HCT116 (cell line): ENCODE results near the gene RALB. TPM values are rescaled to one million over a fixed set of nuclear protein-coding genes. Genes with fewer than 3 reads are reported as not detected.

ENCODE experiments used
- ATAC-seq: fragments of 200-7000 bp; cut with Tn5 transposase; 2 replicates; pipeline ENCODE4 v1.9.1; 2020; ENCODE audit warnings: mild to moderate bottlenecking, moderate library complexity
- BruUV-seq: library from RNA; stranded (reverse); fragments of 400-500 nt; replicated peaks from 2 replicates; lab custom pipeline; 2021; lab: Mats Ljungman, UMichigan
- CTCF ChIA-PET: fragments of 300-600 bp; sonication (Branson Sonifier 250); formaldehyde crosslinking; loops from one replicate; lab custom pipeline; 2021; ENCODE audit warnings: antibody characterized with exemption; lab: Charles Lee
- POLR2A ChIA-PET: fragments of 300-600, 350-600 bp; sonication (Branson Sonifier 250); formaldehyde crosslinking; loops from one replicate; lab custom pipeline; 2021; ENCODE audit warnings: antibody characterized with exemption; lab: Charles Lee
- RAD21 ChIA-PET, 2 experiments: fragments of 300-600 bp; sonication (Branson Sonifier 250); formaldehyde crosslinking; loops; one replicate each; lab custom pipeline; 2023; ENCODE audit warnings: low total read pairs in 2 of 2; ENCODE audit not compliant: uncharacterized antibody in 2 of 2, unreplicated experiment in 2 of 2, low non-redundant PET in 1 of 2; lab: Charles Lee
- DNase-seq: peaks from one replicate; pipeline ENCODE4 v3.0.0-alpha.2; 2010; ENCODE audit warnings: low read depth, low spot score
- H2AFZ ChIP-seq: fragments of 200-600 bp; shearing (Covaris generic), sonication (generic); 2 replicates; pipeline ENCODE4 v1.6.1; 2017; ENCODE audit warnings: low read depth, mixed run types, mixed read lengths, antibody characterized with exemption, low read length; ENCODE audit not compliant: poor library complexity, severe bottlenecking
- H3K27ac ChIP-seq: 2 replicates; pipeline ENCODE4 v1.5.1; 2012; ENCODE audit warnings: low read depth, low read length
- H3K27me3 ChIP-seq: fragments of 200-600 bp; sonication (generic); 2 replicates; pipeline ENCODE4 v1.6.1; 2016; ENCODE audit warnings: mixed run types, low read length, mixed read lengths; ENCODE audit not compliant: insufficient read depth
- H3K36me3 ChIP-seq, 2 experiments: fragments of 200-500 bp in 1 of 2; fragments of 200-600 bp in 1 of 2; sonication (Bioruptor generic) in 1 of 2; sonication (generic) in 1 of 2; 2 replicates each; pipeline versions ENCODE4 v1.5.1 to v1.6.1; 2014 to 2016; ENCODE audit warnings: low read length in 2 of 2, inconsistent platforms in 1 of 2, mixed read lengths in 1 of 2, mixed run types in 1 of 2; ENCODE audit not compliant: insufficient read depth in 2 of 2, control insufficient read depth in 1 of 2
- H3K4me1 ChIP-seq, 2 experiments: fragments of 200-600 bp in 1 of 2; sonication (generic) in 1 of 2; 2 replicates each; pipeline versions ENCODE4 v1.5.1 to v1.6.1; 2012 to 2017; ENCODE audit warnings: low read length in 2 of 2, inconsistent platforms in 1 of 2, mild to moderate bottlenecking in 1 of 2, mixed read lengths in 1 of 2, mixed run types in 1 of 2, moderate library complexity in 1 of 2; ENCODE audit not compliant: insufficient read depth in 2 of 2, control insufficient read depth in 1 of 2
- H3K4me2 ChIP-seq: fragments of 200-600 bp; sonication (generic); 2 replicates; pipeline ENCODE4 v1.6.1; 2017; ENCODE audit warnings: mixed run types, low read length, mixed read lengths
- H3K4me3 ChIP-seq, 2 experiments: fragments of 200-600 bp in 1 of 2; sonication (generic) in 1 of 2; replicated peaks in 1 of 2; 2 replicates each; pipeline ENCODE4 v1.5.1; 2011 to 2016; ENCODE audit warnings: low read length in 2 of 2, control low read depth in 1 of 2, low read depth in 1 of 2, mild to moderate bottlenecking in 1 of 2, mixed read lengths in 1 of 2, mixed run types in 1 of 2
- H3K79me2 ChIP-seq: fragments of 200-600 bp; sonication (generic); 2 replicates; pipeline ENCODE4 v1.6.1; 2017; ENCODE audit warnings: mild to moderate bottlenecking, mixed run types, low read length, moderate library complexity, mixed read lengths; ENCODE audit not compliant: insufficient read depth
- H3K9ac ChIP-seq: fragments of 200-600 bp; sonication (generic); 2 replicates; pipeline ENCODE4 v1.6.1; 2016; ENCODE audit warnings: low read length, mixed read lengths
- H3K9me2 ChIP-seq: fragments of 200-600 bp; sonication (generic), shearing (Covaris generic); 2 replicates; pipeline ENCODE4 v1.6.1; 2017; ENCODE audit warnings: mixed run types, mild to moderate bottlenecking, moderate library complexity; ENCODE audit not compliant: insufficient read depth
- H3K9me3 ChIP-seq, 2 experiments: fragments of 200-500 bp in 1 of 2; fragments of 200-600 bp in 1 of 2; sonication (Bioruptor generic) in 1 of 2; sonication (generic) in 1 of 2; 2 replicates each; pipeline ENCODE4 v1.6.1; 2014 to 2017; ENCODE audit warnings: low read length in 2 of 2, mixed read lengths in 2 of 2, inconsistent platforms in 1 of 2, low read depth in 1 of 2, mild to moderate bottlenecking in 1 of 2, mixed run types in 1 of 2, moderate library complexity in 1 of 2; ENCODE audit not compliant: control insufficient read depth in 1 of 2, insufficient read depth in 1 of 2
- H4K20me1 ChIP-seq: fragments of 200-600 bp; sonication (generic), shearing (Covaris generic); 2 replicates; pipeline ENCODE4 v1.6.1; 2017; ENCODE audit warnings: mixed run types, mild to moderate bottlenecking, moderate library complexity; ENCODE audit not compliant: insufficient read depth
- CEBPB ChIP-seq: IDR thresholded peaks from 2 replicates; pipeline ENCODE4 v1.6.1; 2012; ENCODE audit warnings: low read depth
- EGR1 ChIP-seq: IDR thresholded peaks from 2 replicates; pipeline ENCODE4 v1.6.1; 2012; ENCODE audit warnings: low read depth
- EZH2 ChIP-seq: fragments of 200-600 bp; sonication (generic); IDR thresholded peaks from 2 replicates; pipeline ENCODE4 v1.6.1; 2017; ENCODE audit warnings: antibody characterized with exemption, mixed run types
- EZH2phosphoT487 ChIP-seq: fragments of 200-600 bp; IDR thresholded peaks from 2 replicates; pipeline ENCODE4 v1.6.1; 2018; ENCODE audit warnings: antibody characterized with exemption, borderline replicate concordance
- FOSL1 ChIP-seq: IDR thresholded peaks from 2 replicates; pipeline ENCODE4 v1.6.1; 2012; ENCODE audit warnings: low read depth
- JUND ChIP-seq: IDR thresholded peaks from 2 replicates; pipeline ENCODE4 v1.6.1; 2012
- POLR2A ChIP-seq: IDR thresholded peaks from 2 replicates; pipeline ENCODE4 v1.7.0; 2011; ENCODE audit warnings: borderline replicate concordance; ENCODE audit not compliant: insufficient read depth, insufficient read length; ENCODE audit errors: extremely low read depth
- POLR2AphosphoS5 ChIP-seq: IDR thresholded peaks from 2 replicates; pipeline ENCODE4 v1.6.1; 2011; ENCODE audit warnings: mild to moderate bottlenecking, low read depth, low read length, moderate library complexity
- SIN3A ChIP-seq: IDR thresholded peaks from 2 replicates; pipeline ENCODE4 v1.6.1; 2012; ENCODE audit warnings: low read depth
- SP1 ChIP-seq: IDR thresholded peaks from 2 replicates; pipeline ENCODE4 v1.6.1; 2012; ENCODE audit warnings: low read depth
- TCF7L2 ChIP-seq: IDR thresholded peaks from 2 replicates; pipeline ENCODE4 v1.7.0; 2011; ENCODE audit warnings: borderline replicate concordance, inconsistent platforms; ENCODE audit not compliant: insufficient read depth, insufficient read length; ENCODE audit errors: extremely low read depth
- YY1 ChIP-seq: IDR thresholded peaks from 2 replicates; pipeline ENCODE4 v1.6.1; 2011; ENCODE audit warnings: low read length, low read depth, moderate library complexity, mild to moderate bottlenecking; ENCODE audit not compliant: insufficient replicate concordance; ENCODE audit errors: extremely low read depth
- ZFX ChIP-seq: fragments of 450-650 bp; IDR thresholded peaks from 2 replicates; pipeline ENCODE4 v1.6.1; 2017
- ZNF274 ChIP-seq: fragments of 200-500 bp; sonication (Bioruptor generic); IDR thresholded peaks from 2 replicates; pipeline ENCODE4 v1.6.1; 2014; ENCODE audit warnings: mild to moderate bottlenecking, low read depth, low read length, inconsistent platforms
- intact Hi-C: fragments of 100-400 bp; cut with micrococcal nuclease; formaldehyde crosslinking; loops from 2 replicates; pipeline ENCODE4 v1.10.0; 2022
- total RNA-seq: library from RNA; stranded (reverse); gene quantifications from one replicate; pipeline ENCODE4 v1.2.1, GENCODE V29; 2021; ENCODE audit not compliant: unreplicated experiment
- TF ChIP-seq, protein P1 (sequence below), 3 experiments: fragments of 200-600 bp in 1 of 3; sonication (generic) in 1 of 3; IDR thresholded peaks in 2 of 3; conservative IDR thresholded peaks in 1 of 3; 2 replicates each; pipeline ENCODE4 v1.5.1; 2012 to 2017; ENCODE audit warnings: low read depth in 2 of 3, low read length in 2 of 3, antibody characterized with exemption in 1 of 3, borderline replicate concordance in 1 of 3, control low read depth in 1 of 3, mild to moderate bottlenecking in 1 of 3, mixed read lengths in 1 of 3, mixed run types in 1 of 3, moderate library complexity in 1 of 3; ENCODE audit not compliant: insufficient read depth in 1 of 3
- TF ChIP-seq, protein P2 (sequence below): IDR thresholded peaks from 2 replicates; pipeline ENCODE4 v1.6.1; 2012; ENCODE audit warnings: low read depth
- TF ChIP-seq, protein P3 (sequence below): IDR thresholded peaks from 2 replicates; pipeline ENCODE4 v1.6.1; 2012
- TF ChIP-seq, protein P4 (sequence below): IDR thresholded peaks from 2 replicates; pipeline ENCODE4 v1.6.1; 2012

Gene RALB
- total RNA-seq, 1 experiment from 2014 or later, result 42.8 TPM

DNA sequence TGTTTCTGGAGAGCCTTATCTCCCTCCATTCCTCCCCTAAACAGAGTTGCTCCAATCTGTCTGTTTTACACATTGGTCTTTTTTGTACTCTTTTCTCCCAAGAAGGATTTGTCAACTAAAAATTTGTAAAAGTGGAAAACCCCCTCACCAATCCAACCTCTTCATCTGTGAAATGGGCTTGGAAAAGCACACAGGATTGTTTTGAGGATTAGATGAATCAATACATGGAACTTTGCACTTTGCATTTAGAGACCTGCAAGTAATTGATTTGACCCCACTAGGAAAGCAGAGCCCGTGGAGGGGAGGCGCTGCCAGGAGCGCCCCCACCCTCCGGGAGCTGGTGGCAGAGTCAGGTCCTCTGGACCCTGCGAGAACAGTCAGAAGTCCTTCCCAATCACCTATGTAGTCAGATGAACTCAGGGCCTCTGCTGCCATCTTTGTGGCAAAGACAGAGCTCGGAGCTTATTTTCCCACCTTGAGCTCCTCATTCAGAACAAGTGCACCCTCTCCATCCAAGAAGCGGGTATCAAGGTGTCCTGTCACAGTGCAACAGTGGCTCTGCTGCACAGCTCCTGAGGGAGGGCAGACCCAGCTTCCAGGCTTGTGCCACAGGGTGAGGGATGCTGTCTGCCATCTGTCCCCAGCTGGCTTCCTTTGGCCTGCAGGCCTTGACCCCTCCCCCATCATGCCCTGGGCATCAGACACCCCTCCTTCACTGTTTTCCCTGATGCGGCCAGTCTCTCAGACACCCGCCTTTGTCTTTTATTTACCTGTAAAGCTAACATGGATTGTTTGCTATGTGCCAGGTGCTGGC, 27.7 kb upstream of the RALB start:
- RAD21 ChIA-PET, result no interaction called here
- Histone ChIP-seq H3K27ac (no peak overlapping the region), H3K9me3 (no peaks in the 10 kb centered on the region), H3K79me2 (peaks cover 21% of the 10 kb centered on the region), H3K4me3 (no peak overlapping the region), H3K4me2 (peak overlapping the region; percentile 91), H3K27me3 (no peaks in the 10 kb centered on the region), H3K36me3 (peaks cover 0 to 7% of the 10 kb centered on the region in 2 experiments; a peak in 1 of 4 replicates), H2AFZ (no peak overlapping the region), H4K20me1 (no peaks in the 10 kb centered on the region), H3K9ac (peak overlapping the region; percentile 74; the same call in 1 of the 2 replicates), H3K4me1 (peaks cover 6 to 30% of the 10 kb centered on the region in 2 experiments; a peak in 3 of 4 replicates), H3K9me2 (no peaks in the 10 kb centered on the region)
- no TSS peak for BruUV-seq
- DNase-seq (no peak), ATAC-seq (no peak)
- intact Hi-C loops, result loop anchor here (5.0 kb wide), 1 partner anchor 452 kb away; no protein-coding TSS in a partner anchor
- TF ChIP-seq POLR2A (no peak), SP1 (no peak), ZNF274 (no peak), EZH2phosphoT487 (no peak), EGR1 (no peak), TCF7L2 (no peak), EZH2 (no peak), POLR2AphosphoS5 (no peak), ZFX (no peak), JUND (no peak), SIN3A (no peak), CEBPB (no peak), YY1 (no peak), FOSL1 (no peak)
- TF ChIP-seq, protein P1, sequence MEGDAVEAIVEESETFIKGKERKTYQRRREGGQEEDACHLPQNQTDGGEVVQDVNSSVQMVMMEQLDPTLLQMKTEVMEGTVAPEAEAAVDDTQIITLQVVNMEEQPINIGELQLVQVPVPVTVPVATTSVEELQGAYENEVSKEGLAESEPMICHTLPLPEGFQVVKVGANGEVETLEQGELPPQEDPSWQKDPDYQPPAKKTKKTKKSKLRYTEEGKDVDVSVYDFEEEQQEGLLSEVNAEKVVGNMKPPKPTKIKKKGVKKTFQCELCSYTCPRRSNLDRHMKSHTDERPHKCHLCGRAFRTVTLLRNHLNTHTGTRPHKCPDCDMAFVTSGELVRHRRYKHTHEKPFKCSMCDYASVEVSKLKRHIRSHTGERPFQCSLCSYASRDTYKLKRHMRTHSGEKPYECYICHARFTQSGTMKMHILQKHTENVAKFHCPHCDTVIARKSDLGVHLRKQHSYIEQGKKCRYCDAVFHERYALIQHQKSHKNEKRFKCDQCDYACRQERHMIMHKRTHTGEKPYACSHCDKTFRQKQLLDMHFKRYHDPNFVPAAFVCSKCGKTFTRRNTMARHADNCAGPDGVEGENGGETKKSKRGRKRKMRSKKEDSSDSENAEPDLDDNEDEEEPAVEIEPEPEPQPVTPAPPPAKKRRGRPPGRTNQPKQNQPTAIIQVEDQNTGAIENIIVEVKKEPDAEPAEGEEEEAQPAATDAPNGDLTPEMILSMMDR (IDR thresholded peaks at IDR 0.05 in 2 of 3, conservative IDR thresholded peaks at IDR 0.05 in 1 of 3; ENCODE audit: borderline replicate concordance in 1 of 3, insufficient read depth in 1 of 3, low read depth in 2 of 3, low read length in 2 of 3), result no peak
- TF ChIP-seq, protein P2, sequence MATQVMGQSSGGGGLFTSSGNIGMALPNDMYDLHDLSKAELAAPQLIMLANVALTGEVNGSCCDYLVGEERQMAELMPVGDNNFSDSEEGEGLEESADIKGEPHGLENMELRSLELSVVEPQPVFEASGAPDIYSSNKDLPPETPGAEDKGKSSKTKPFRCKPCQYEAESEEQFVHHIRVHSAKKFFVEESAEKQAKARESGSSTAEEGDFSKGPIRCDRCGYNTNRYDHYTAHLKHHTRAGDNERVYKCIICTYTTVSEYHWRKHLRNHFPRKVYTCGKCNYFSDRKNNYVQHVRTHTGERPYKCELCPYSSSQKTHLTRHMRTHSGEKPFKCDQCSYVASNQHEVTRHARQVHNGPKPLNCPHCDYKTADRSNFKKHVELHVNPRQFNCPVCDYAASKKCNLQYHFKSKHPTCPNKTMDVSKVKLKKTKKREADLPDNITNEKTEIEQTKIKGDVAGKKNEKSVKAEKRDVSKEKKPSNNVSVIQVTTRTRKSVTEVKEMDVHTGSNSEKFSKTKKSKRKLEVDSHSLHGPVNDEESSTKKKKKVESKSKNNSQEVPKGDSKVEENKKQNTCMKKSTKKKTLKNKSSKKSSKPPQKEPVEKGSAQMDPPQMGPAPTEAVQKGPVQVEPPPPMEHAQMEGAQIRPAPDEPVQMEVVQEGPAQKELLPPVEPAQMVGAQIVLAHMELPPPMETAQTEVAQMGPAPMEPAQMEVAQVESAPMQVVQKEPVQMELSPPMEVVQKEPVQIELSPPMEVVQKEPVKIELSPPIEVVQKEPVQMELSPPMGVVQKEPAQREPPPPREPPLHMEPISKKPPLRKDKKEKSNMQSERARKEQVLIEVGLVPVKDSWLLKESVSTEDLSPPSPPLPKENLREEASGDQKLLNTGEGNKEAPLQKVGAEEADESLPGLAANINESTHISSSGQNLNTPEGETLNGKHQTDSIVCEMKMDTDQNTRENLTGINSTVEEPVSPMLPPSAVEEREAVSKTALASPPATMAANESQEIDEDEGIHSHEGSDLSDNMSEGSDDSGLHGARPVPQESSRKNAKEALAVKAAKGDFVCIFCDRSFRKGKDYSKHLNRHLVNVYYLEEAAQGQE, result no peak
- TF ChIP-seq, protein P3, sequence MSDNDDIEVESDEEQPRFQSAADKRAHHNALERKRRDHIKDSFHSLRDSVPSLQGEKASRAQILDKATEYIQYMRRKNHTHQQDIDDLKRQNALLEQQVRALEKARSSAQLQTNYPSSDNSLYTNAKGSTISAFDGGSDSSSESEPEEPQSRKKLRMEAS, result no peak
- TF ChIP-seq, protein P4, sequence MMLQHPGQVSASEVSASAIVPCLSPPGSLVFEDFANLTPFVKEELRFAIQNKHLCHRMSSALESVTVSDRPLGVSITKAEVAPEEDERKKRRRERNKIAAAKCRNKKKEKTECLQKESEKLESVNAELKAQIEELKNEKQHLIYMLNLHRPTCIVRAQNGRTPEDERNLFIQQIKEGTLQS, result no peak
- POLR2A ChIA-PET, result interaction anchor here (0.6 kb wide), 1 partner anchor 101 kb away, joined by 4 read pairs; no protein-coding TSS in a partner anchor
- CTCF ChIA-PET, result interaction anchor here (0.7 kb wide), 1 partner anchor 88 kb away, joined by 3 read pairs; no protein-coding TSS in a partner anchor
